ENCODE data around the gene EPS8L1. TPM values are rescaled to one million over a fixed set of nuclear protein-coding genes. Genes with fewer than 3 reads are reported as not detected.
A peak's percentile ranks its signal among the peaks of the same experiment; 100 is the strongest.

The EPS8L1 gene
- total RNA-seq, 2 donors from 2014 or later, result 22.1 to 23.3 TPM

GRCh38 chr19:55085923-55086715, 10.4 kb downstream of the EPS8L1 start:
- 50 to 65% methylated on average over 15 to 28 of the region's 35 CpGs for WGBS, 2 donors
- Histone ChIP-seq H3K27me3 (peaks cover 0 to 17% of the 10 kb centered on the region in 2 donors), H3K27ac (no peak overlapping the region), H3K4me1 (peaks cover 35% of the 10 kb centered on the region), H3K9me3 (no peaks in the 10 kb centered on the region), H3K36me3 (replicated peaks in 1 of 2; ENCODE audit: insufficient read depth in 1 of 2, low read depth in 2 of 2) (no peaks in the 10 kb centered on the region), H3K4me3 (no peak overlapping the region)
- DNase-seq (peak in 1 of 4 donors; percentile 9), ATAC-seq (no peak)
- intact Hi-C loops (cut with DNase I), result no loop called here
- TF ChIP-seq POLR2A (IDR thresholded peaks at IDR 0.05) (no peak), CTCF (IDR thresholded peaks at IDR 0.05) (no peak)

GRCh38 chr19:55086730-55087541, 11.3 kb downstream of the EPS8L1 start:
- peaks cover 0 to 13% of the 10 kb centered on the region in 2 donors for H3K27me3 ChIP-seq
- intact Hi-C loops (cut with DNase I), result no loop called here
- no peaks in the 10 kb centered on the region for H3K9me3 ChIP-seq
- WGBS, 2 donors, result 30 to 54% methylated on average over 39 to 61 of the region's 74 CpGs
- ATAC-seq (peak; percentile 64), DNase-seq (peak; percentile 70 to 81 (median 79))
- no peak overlapping the region for H3K27ac ChIP-seq
- no peak overlapping the region for H3K4me3 ChIP-seq
- peaks cover 0 to 3% of the 10 kb centered on the region in 2 donors for H3K36me3 ChIP-seq (replicated peaks in 1 of 2; ENCODE audit: insufficient read depth in 1 of 2, low read depth in 2 of 2)
- peaks cover 29% of the 10 kb centered on the region for H3K4me1 ChIP-seq
- TF ChIP-seq POLR2A (IDR thresholded peaks at IDR 0.05), result no peak
- TF ChIP-seq CTCF (IDR thresholded peaks at IDR 0.05), result no peak

DNA sequence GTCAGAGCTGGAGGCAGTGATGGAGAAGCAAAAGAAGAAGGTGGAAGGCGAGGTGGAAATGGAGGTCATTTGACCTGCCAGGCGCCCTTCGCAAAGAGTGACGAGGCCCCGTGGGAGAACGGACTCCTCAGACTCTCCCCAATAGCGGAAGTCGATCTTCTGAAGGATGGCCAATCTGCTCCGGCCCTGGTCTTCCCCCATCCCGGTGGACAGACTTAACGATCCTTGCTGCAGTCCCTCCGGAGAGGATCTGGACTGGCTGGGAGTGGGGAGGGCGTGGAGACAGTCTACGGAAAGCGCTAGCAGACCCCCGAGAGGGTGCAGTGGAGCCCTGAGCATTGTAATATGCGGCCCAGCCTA, 11.9 kb downstream of the EPS8L1 start:
- DNase-seq (no peak), ATAC-seq (no peak)
- H3K27ac ChIP-seq, result peak overlapping the region in 1 of 4 donors; percentile 29
- H3K9me3 ChIP-seq, result no peaks in the 10 kb centered on the region
- H3K27me3 ChIP-seq, result peaks cover 0 to 7% of the 10 kb centered on the region in 2 donors
- 51 to 58% methylated on average over 10 to 17 of the region's 17 CpGs for WGBS, 2 donors
- no peak for TF ChIP-seq CTCF (IDR thresholded peaks at IDR 0.05)
- TF ChIP-seq POLR2A (IDR thresholded peaks at IDR 0.05), result no peak
- peaks cover 23% of the 10 kb centered on the region for H3K4me1 ChIP-seq
- H3K36me3 ChIP-seq (replicated peaks in 1 of 2; ENCODE audit: insufficient read depth in 1 of 2, low read depth in 2 of 2), result peaks cover 0 to 8% of the 10 kb centered on the region in 2 donors
- no peak overlapping the region for H3K4me3 ChIP-seq
- intact Hi-C loops (cut with DNase I), result no loop called here

GRCh38 chr19:55088021-55088451, 12.4 kb downstream of the EPS8L1 start:
- H3K4me3 ChIP-seq, result no peak overlapping the region
- peak overlapping the region in 1 of 4 donors; percentile 29 for H3K27ac ChIP-seq

More at GRCh38 chr19:55088021-55088451, 12.4 kb downstream of the EPS8L1 start:
- Histone ChIP-seq H3K4me1 (peaks cover 23% of the 10 kb centered on the region), H3K36me3 (replicated peaks in 1 of 2; ENCODE audit: insufficient read depth in 1 of 2, low read depth in 2 of 2) (peaks cover 0 to 8% of the 10 kb centered on the region in 2 donors), H3K27me3 (peaks cover 0 to 5% of the 10 kb centered on the region in 2 donors), H3K9me3 (no peaks in the 10 kb centered on the region)
- no peak for TF ChIP-seq POLR2A (IDR thresholded peaks at IDR 0.05)
- TF ChIP-seq CTCF (IDR thresholded peaks at IDR 0.05), result no peak
- ATAC-seq (no peak), DNase-seq (no peak)
- WGBS, 2 donors, result 69 to 77% methylated on average over 12 of the region's 12 CpGs
- intact Hi-C loops (cut with DNase I), result no loop called here

Measured in body of pancreas (tissue), 4 donors.